HG02970 (cell line): ENCODE results near the gene NUP85.
"Not testable (repeated sequence)": the region's sequence is repeated elsewhere in the genome, so short reads cannot be mapped to it uniquely, and the experiment has no call there.

Experiments
- ATAC-seq: cut with Tn5 transposase; IDR thresholded peaks from one replicate; pipeline ENCODE4 v1.9.1; 2021; ENCODE audit warnings: mild to moderate bottlenecking, moderate library complexity, moderate number of reproducible peaks; ENCODE audit not compliant: unreplicated experiment, low FRiP score

The NUP85 gene

GRCh38 chr17:75266316-75267152 lies 61.1 kb downstream of the NUP85 start:
- no peak for ATAC-seq

- ATAC-seq = no peak
Observed at GRCh38 chr17:75267153-75267410, 61.6 kb downstream of the NUP85 start.

GRCh38 chr17:75267411-75268232 lies 62.1 kb downstream of the NUP85 start:
- no peak for ATAC-seq

GRCh38 chr17:75269844-75270217 lies 64.4 kb downstream of the NUP85 start:
- ATAC-seq = no peak

- peak; percentile 29 for ATAC-seq
Observed at GRCh38 chr17:75270218-75270965, 64.9 kb downstream of the NUP85 start.

- no peak for ATAC-seq
Observed at GRCh38 chr17:75270966-75271232, 65.4 kb downstream of the NUP85 start, which contains the start of gene MIF4GD. TSS of gene MIF4GD (minus strand) at chr17:75271231. CDS start at chr17:75270195, 1,036 bp downstream.

GRCh38 chr17:75271233-75271954 lies 65.9 kb downstream of the NUP85 start:
- ATAC-seq = peak; percentile 69

- ATAC-seq = no peak
Observed at GRCh38 chr17:75271955-75272847, 66.7 kb downstream of the NUP85 start.

- ATAC-seq = no peak
Observed at GRCh38 chr17:75272848-75273184, 67.3 kb downstream of the NUP85 start.

GRCh38 chr17:75273977-75274708 lies 68.7 kb downstream of the NUP85 start:
- ATAC-seq = no peak

- ATAC-seq = no peak
Observed at GRCh38 chr17:75277664-75278071, 72.2 kb downstream of the NUP85 start.

GRCh38 chr17:75280189-75280588 lies 74.7 kb downstream of the NUP85 start:
- not testable (repeated sequence) for ATAC-seq

GRCh38 chr17:75285123-75285522 lies 79.6 kb downstream of the NUP85 start:
- no peak for ATAC-seq
